OCI-LY7 (cell line): Measurements from ENCODE around the gene RASD1.

ENCODE experiments used
- EZH2phosphoT487 ChIP-seq: fragments of 200-600 bp; sonication (generic); IDR thresholded peaks from 2 replicates; pipeline ENCODE4 v1.6.1; 2018; ENCODE audit warnings: low read depth, borderline replicate concordance, mild to moderate bottlenecking, mixed run types, antibody characterized with exemption, low read length, moderate library complexity, mixed read lengths
- TF ChIP-seq, protein P1 (sequence below): fragments of 200-600 bp; sonication (generic); conservative IDR thresholded peaks from 2 replicates; pipeline ENCODE4 v1.5.1; 2014; ENCODE audit warnings: mild to moderate bottlenecking, antibody characterized with exemption, low read length, moderate library complexity, mixed read lengths

DNA sequence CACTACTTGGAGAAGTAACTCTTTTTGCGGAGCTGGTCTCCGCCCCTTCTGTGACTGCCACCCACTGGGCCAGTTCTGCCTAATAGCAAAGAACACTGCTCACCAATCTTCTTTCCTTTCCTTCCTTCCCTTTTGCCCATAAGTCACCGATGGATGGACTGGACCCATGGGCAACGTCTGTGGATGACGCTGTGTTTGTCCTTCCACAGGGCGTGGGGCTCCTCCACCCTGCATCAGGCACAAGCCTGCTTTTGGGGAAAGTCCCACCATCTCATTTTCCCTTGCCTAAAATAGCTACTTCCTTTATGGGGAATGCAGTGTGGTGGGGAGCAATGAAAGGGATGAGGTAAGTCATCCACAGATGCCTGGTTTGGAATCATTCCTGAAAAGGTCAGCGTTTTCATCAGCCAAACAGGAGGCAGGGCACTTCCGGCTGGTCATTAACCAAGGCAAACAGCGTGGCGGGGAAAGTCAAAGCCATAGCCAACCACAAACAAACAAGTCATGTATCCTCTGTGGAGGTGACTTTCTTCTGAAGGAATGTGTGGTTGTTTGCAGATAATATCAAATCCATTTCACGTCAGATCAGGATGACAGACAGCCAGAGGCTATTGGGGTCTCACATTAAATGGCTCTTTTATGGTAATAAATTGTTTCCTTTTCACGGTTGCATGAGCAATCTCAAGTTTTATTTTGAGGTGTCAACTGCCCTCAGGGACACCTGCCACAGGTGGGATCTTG lies 50.1 kb downstream of the RASD1 start:
- TF ChIP-seq, protein P1, sequence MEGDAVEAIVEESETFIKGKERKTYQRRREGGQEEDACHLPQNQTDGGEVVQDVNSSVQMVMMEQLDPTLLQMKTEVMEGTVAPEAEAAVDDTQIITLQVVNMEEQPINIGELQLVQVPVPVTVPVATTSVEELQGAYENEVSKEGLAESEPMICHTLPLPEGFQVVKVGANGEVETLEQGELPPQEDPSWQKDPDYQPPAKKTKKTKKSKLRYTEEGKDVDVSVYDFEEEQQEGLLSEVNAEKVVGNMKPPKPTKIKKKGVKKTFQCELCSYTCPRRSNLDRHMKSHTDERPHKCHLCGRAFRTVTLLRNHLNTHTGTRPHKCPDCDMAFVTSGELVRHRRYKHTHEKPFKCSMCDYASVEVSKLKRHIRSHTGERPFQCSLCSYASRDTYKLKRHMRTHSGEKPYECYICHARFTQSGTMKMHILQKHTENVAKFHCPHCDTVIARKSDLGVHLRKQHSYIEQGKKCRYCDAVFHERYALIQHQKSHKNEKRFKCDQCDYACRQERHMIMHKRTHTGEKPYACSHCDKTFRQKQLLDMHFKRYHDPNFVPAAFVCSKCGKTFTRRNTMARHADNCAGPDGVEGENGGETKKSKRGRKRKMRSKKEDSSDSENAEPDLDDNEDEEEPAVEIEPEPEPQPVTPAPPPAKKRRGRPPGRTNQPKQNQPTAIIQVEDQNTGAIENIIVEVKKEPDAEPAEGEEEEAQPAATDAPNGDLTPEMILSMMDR: no peak
- TF ChIP-seq EZH2phosphoT487: no peak
